Posterior vena cava (tissue), 2 donors: ENCODE measurements around the gene PRR3. TPM values are rescaled to one million over a fixed set of nuclear protein-coding genes. Genes with fewer than 3 reads are reported as not detected.

ENCODE experiments used
- DNase-seq: peaks from one replicate; pipeline ENCODE4 v3.0.0-alpha.2; 2020; ENCODE audit warnings: low spot score
- intact Hi-C, 2 donors: fragments of 100-400 bp; cut with DNase I; formaldehyde crosslinking; loops; one replicate each; pipeline versions ENCODE4 v1.14.1 to v1.14.2; 2022 to 2023
- microRNA-seq, 2 donors: library from miRNA; unstranded; fragments of <30 nt; microRNA quantifications; one replicate each; pipeline ENCODE4 v1.2.0, GENCODE V29; 2020 to 2021; ENCODE audit warnings: borderline microRNAs expressed in 2 of 2
- total RNA-seq, 2 donors: library from RNA; stranded (reverse); fragmentation: NEBNext Ultra II Directional; extraction: Animal tissue kit (Norgen Biotek cat#: 25700); gene quantifications; one replicate each; pipeline ENCODE4 v1.2.1, GENCODE V29; 2021
- donor health status: DM: yes; HTN: yes; CAD: no.
- donor health status: DM: yes; HTN: yes; CAD: no.

Gene PRR3
- total RNA-seq, 2 donors from 2014 or later: 5.4 to 8.3 TPM

DNA sequence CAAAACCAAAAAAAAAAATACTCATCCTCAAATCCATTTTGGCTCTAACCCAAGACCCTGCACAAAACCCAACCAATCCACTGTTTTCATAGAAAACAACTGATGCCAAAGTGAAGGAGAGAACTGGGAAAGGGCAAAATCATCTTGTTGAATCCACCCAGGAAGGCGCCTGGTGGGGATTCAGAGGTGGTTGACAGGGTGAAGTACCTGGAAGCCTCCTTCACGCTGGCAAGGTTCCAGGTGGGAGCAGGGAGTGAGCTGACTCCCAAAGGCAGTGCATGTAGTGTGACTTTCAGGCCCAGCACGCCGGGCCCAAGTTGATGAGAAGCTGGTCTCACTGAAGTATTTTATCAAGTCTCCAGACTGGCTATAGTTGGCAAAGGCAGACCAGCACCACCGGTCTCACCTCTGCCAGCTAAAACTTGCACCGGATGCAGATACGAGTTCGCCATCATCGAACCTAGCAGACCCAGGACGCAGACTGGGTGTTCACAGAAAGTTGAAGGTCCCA is 43.4 kb downstream of the PRR3 start:
- peak; percentile 78 for DNase-seq
- intact Hi-C loops: no loop called here

DNA sequence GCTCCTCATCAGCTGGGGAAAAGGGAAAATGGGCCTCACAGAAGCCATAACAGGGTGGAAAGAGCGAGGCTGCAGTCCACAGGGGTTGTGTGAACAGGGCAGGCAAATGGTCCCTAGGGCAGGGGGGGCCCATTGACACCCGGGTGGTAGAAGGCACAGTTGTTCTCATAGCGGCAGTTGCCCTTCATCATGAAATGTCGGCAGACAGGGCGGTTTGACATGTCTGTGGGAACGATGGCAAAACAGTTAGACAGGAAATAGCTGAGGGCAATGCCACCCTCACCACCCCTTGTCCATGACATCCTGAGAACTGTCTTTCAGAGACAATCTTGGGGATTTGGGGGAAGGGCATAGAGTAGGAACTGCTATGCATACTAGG is 44.3 kb downstream of the PRR3 start:
- DNase-seq: peak; percentile 43
- intact Hi-C loops: no loop called here

DNA sequence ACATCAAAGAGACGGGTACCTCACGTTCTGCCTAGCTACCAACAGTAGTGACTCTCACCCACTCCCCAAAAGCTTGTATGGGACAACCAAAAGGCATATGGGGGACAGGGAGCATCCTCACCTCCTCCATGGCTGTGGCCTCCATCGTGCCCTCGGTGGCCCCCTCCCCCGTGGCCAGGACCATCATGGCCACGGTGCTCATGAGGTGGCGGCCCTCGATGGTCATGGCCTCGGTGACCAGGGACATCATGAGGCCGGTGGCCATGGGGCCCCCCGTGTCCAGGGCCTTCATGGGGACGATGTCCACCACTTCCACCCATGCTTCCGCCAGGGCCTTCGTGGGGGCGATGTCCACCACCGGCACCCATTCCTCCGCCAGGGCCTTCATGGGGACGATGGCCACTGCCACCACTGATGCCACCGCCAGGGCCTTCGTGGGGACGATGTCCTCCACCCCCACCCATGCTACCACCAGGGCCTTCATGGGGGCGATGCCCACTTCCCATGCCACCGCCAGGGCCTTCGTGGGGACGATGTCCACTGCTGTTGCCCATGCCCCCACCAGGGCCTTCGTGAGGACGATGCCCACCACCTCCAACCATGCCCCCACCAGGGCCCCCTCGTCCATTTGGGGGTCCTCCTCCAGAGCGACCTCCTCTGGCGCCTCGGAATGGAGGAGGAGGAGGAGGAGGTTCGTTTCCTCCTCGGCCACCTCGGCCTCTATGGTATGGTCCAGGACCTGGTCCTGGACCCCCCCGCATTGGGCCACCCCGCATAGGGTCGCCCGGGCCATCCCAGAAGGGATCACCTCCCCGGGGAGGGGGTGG is 44.9 kb downstream of the PRR3 start:
- intact Hi-C loops: no loop called here
- DNase-seq: peak; percentile 78

DNA sequence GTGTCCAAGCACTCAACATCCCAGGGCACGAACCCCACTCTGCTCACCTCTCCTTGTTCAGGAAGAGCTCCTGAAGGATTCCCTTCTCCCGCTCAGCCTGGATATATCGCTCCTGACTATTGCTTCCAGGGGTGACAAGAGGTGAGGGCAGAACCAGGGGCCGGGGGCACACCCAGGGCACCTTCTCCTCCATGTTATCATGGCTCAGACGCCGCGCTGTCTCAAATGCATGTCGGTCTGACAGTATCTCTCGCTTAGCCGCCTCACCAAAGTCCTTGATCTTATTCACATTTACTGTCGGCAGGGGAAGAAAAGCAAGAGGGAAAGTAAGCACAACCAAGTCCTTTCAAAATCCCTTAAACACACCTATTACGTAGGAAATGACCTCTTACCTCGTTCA is 46.9 kb downstream of the PRR3 start:
- intact Hi-C loops: no loop called here
- DNase-seq: peak; percentile 62

DNA sequence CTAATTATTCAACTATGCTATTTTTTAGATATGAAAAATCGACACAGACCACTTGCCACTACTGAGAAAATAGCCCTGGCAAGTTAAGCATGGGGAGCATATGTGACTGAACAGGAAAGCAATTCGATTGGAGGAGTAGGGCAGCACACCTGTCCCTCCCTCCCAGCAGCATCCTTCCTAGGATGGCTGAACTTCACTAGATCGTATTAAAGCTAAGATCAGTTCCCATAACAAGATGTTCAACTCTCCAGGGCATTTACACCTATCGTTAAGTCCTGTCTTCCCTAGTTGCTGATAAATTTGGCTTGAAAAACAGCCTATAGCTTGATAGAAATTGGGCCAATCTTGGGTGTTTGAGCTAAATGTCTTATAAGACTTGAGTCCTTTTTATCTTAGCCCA is 53.0 kb downstream of the PRR3 start:
- no peak for DNase-seq
- intact Hi-C loops: no loop called here

DNA sequence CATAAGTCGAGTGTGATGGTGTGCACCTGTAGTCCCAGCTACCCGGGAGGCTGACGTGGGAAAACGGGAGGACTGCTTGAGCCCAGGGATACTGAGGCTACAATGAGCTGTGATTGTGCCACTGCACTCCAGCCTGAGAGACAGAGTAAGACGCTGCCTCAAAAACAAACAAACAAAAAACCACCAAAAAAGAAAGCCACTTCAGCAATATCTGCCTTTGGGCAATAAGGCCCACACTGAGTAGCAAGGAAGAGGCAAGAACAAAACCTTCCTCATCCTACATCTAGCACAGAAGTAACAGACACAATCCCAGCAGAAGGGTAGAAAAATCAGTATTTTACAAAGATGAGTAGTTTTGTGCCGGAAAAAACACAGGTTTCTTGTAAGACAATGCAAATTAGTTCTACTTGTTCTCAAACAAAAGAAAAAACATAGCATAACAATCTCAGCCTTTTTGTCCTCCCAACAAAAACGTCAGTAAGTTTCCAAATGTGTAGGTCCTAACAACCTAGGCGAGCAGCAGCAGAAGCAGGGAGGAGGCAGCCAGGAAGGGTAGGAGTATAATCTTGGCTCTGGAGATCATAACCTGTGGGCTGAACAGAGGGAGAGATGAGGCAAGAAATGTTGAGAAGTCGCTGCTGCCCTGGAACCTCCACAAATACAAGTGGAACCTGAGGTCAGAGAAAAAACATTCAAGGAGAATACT is 54.2 kb downstream of the PRR3 start:
- intact Hi-C loops: no loop called here
- DNase-seq: peak; percentile 19

DNA sequence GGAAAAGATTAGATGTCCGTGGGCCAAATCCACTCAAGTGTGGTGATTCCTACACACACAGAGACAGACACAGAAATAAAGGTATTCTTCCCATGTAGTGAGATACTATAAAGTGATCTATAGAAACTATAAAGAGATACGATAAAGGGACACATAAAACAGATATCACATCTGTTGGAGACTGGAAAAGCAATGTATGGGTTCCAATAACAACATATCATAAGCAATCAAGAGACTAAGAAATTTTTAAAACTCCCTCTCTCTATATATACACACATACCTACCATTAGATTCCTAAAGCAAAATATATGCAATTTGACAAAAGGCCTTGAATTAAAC is 54.7 kb downstream of the PRR3 start:
- intact Hi-C loops: no loop called here
- no peak for DNase-seq

DNA sequence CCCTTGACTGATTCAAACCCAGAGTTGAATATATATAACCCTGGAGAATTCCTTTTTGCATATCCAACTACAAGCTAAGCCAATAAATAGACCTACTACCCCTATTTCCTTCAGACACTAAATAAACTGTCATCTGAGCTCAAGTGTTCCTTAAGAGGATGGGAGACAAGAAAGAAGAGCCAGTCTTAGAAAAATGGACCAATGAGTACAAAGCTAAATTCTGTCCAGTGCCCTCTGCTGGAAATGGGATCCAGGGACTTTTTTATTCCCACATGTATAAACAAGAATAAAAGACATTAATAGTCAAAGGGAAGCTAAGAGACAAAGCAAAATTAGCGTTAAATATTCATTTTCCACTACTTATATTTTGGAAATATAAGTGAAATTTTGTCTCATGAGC is 55.1 kb downstream of the PRR3 start:
- intact Hi-C loops: no loop called here
- no peak for DNase-seq

DNA sequence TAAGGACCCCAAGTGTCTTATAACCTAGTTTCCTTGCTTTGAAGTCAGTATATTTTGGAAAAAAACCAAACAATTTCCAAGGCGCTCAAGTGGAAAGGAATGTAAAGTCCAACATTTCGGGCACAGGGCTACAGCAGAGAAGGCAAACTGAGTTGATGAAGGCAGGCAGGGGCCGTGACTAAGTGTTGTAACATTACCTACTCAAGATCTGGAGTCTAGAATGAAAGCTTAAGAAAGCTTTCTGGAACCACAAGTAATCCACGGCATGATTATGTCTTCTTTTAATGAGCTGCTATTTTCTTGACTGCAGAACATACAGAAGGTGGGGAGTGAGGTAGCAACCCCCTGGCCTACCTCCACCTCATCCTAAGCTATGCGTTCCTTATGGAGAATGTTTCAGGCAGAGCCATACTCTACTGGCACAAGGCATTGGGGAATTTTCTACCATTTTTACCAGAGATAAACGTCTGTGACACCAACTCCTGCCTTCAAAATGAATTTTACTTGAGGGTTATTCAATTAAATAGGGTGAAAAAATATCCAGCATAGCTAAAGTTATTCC is 55.7 kb downstream of the PRR3 start:
- intact Hi-C loops: no loop called here

More for the DNA sequence above, 55.7 kb downstream of the PRR3 start:
- DNase-seq: peak; percentile 24

Small RNAs within 50 kb of the gene (microRNA-seq; reads per million reads assigned to microRNA genes)
- gene MIR877: 55.1 to 76.8 reads per million in 2 donors

Other genes starting within 250 kb of the PRR3 start
- 10 to 100 TPM; 10.1 to 12.1 TPM for gene TRIM39, start 230.4 kb upstream of the PRR3 start, total RNA-seq
- 10 to 100 TPM; 27.9 to 30.0 TPM for gene RPP21, start 212.1 kb upstream of the PRR3 start, total RNA-seq
- gene HLA-E, start 67.8 kb upstream of the PRR3 start, total RNA-seq: 100 to 1,000 TPM; 304 to 327 TPM
- gene GNL1, start 806 bp upstream of the PRR3 start, total RNA-seq: 10 to 100 TPM; 52.2 to 59.6 TPM
- gene ABCF1, start 14.1 kb downstream of the PRR3 start, total RNA-seq: 10 to 100 TPM; 39.4 to 42.3 TPM
- 10 to 100 TPM; 35.2 to 50.7 TPM for gene PPP1R10, start 59.9 kb downstream of the PRR3 start, total RNA-seq
- 10 to 100 TPM; 27.8 to 29.6 TPM for gene MRPS18B, start 60.5 kb downstream of the PRR3 start, total RNA-seq
- 1 to 10 TPM; 5.2 to 7.2 TPM for gene ATAT1, start 69.6 kb downstream of the PRR3 start, total RNA-seq
- gene C6orf136, start 89.8 kb downstream of the PRR3 start, total RNA-seq: 10 to 100 TPM in 1 of 2 donors, 1 to 10 TPM in 1; 8.5 to 13.4 TPM
- gene DHX16, start 115.7 kb downstream of the PRR3 start, total RNA-seq: 10 to 100 TPM; 17.6 to 22.5 TPM
- gene PPP1R18, start 129.3 kb downstream of the PRR3 start, total RNA-seq: 100 to 1,000 TPM in 1 of 2 donors, 10 to 100 TPM in 1; 70.0 to 111 TPM
- gene NRM, start 133.7 kb downstream of the PRR3 start, total RNA-seq: 10 to 100 TPM; 14.6 to 15.5 TPM
- 10 to 100 TPM; 24.4 to 25.0 TPM for gene MDC1, start 160.0 kb downstream of the PRR3 start, total RNA-seq
- gene TUBB, start 163.1 kb downstream of the PRR3 start, total RNA-seq: 100 to 1,000 TPM; 342 to 378 TPM
- 100 to 1,000 TPM; 150 to 167 TPM for gene FLOT1, start 185.4 kb downstream of the PRR3 start, total RNA-seq
- gene IER3, start 187.3 kb downstream of the PRR3 start, total RNA-seq: 10 to 100 TPM; 28.5 to 51.5 TPM